DND-41 (cell line): ENCODE measurements around the gene TP53RK.

Experiments
- EZH2 ChIP-seq: IDR thresholded peaks from 3 replicates; pipeline ENCODE4 v1.6.1; 2012; ENCODE audit warnings: borderline replicate concordance, low read depth, mild to moderate bottlenecking, moderate library complexity, low read length, inconsistent platforms; ENCODE audit not compliant: severe bottlenecking
- TF ChIP-seq, protein P1 (sequence below): IDR thresholded peaks from 2 replicates; pipeline ENCODE4 v1.5.1; 2012; ENCODE audit warnings: borderline replicate concordance, low read length, moderate library complexity, mild to moderate bottlenecking; ENCODE audit not compliant: poor library complexity, severe bottlenecking; ENCODE audit errors: extremely low read depth

DNA sequence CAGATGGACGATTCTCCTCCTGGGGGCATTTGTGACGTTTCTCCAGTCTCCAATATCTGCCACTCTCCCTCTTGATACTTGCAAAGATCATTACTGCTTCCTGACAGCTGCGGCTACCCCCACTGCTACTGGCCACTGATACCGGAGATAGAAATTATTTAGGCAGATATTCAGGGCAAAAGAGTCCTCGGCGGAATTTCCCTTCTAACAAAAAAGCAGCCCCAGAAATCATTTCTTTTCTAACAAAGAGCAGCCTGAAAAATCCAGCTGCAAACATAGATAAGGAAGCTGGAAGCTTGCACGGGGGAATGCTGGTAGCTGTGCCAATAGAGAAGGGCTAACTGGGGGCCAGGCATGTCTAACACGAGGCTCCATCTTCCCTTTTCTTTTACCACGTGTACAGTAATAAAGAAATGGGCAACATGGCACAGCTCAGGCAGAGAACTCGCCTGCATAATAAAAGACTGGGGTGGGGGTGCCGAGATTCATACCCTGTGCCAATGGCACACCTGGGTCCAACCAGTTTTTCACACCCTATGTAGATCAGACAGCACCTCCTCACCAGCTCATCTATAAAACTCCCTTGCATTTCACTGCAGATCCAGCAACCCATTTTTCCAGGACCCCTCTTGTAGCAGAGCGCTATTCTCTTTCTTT, 6.1 kb downstream of the TP53RK start:
- no peak for TF ChIP-seq EZH2
- TF ChIP-seq, protein P1, sequence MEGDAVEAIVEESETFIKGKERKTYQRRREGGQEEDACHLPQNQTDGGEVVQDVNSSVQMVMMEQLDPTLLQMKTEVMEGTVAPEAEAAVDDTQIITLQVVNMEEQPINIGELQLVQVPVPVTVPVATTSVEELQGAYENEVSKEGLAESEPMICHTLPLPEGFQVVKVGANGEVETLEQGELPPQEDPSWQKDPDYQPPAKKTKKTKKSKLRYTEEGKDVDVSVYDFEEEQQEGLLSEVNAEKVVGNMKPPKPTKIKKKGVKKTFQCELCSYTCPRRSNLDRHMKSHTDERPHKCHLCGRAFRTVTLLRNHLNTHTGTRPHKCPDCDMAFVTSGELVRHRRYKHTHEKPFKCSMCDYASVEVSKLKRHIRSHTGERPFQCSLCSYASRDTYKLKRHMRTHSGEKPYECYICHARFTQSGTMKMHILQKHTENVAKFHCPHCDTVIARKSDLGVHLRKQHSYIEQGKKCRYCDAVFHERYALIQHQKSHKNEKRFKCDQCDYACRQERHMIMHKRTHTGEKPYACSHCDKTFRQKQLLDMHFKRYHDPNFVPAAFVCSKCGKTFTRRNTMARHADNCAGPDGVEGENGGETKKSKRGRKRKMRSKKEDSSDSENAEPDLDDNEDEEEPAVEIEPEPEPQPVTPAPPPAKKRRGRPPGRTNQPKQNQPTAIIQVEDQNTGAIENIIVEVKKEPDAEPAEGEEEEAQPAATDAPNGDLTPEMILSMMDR: no peak
